GM20431 (cell line): Measurements from ENCODE around the gene CDK9.
"Not testable (repeated sequence)": the region's sequence is repeated elsewhere in the genome, so short reads cannot be mapped to it uniquely, and the experiment has no call there.

Source experiments
- in situ Hi-C: fragments of 300-500 bp; cut with MseI, MboI; formaldehyde crosslinking; loops from one replicate; pipeline ENCODE4 v1.15.0; 2020; ENCODE audit warnings: low sequenced_read_pairs; ENCODE audit not compliant: unreplicated experiment

Gene CDK9

DNA sequence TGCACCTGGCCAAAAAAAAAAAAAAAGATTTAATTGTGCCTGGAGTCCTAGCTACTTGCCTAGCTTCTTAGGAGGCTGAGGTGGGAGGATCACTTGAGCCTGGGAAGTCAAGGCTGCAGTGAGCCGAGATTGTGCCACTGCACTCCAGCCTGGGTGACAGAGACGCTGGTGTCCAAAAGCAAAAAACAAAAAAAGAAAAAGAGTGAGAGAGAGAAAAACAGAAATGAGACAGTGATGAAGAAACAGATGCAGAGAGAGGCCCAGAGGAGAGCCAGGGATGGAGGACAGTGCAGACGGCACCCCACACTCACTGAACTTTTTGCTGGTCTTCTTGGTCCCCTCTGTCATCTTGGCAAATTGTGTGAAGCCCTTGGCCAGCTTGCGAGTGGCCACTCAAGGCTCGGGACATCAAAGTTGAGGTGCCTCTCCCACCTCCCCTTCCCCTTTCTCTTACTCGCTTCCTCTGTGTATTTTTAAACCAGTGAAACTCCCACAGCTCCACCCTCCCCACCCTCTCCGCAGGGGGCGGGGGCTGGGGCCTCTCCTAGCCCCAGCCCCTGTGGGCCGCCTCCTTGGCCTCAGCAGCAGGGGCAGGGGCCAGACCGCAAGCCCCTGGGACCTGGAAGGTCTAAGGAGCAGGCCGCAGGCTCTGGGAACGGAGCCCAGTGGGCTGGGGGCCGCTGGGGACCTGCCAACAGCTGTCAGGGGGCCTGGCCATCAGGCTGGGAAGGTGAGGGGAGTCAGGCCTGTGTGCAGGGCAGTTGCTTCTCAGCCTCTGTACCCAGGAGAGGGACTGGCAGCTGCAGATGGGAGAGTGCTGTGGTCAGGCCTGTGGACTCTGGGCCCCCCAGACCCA is 7.3 kb upstream of the CDK9 start, which contains the start of gene SH2D3C:
Gene SH2D3C (minus strand): TSS at position 387 of the 856 bp plus-strand sequence. CDS start 39 bp downstream, at position 348.
- in situ Hi-C loops, result no loop called here

DNA sequence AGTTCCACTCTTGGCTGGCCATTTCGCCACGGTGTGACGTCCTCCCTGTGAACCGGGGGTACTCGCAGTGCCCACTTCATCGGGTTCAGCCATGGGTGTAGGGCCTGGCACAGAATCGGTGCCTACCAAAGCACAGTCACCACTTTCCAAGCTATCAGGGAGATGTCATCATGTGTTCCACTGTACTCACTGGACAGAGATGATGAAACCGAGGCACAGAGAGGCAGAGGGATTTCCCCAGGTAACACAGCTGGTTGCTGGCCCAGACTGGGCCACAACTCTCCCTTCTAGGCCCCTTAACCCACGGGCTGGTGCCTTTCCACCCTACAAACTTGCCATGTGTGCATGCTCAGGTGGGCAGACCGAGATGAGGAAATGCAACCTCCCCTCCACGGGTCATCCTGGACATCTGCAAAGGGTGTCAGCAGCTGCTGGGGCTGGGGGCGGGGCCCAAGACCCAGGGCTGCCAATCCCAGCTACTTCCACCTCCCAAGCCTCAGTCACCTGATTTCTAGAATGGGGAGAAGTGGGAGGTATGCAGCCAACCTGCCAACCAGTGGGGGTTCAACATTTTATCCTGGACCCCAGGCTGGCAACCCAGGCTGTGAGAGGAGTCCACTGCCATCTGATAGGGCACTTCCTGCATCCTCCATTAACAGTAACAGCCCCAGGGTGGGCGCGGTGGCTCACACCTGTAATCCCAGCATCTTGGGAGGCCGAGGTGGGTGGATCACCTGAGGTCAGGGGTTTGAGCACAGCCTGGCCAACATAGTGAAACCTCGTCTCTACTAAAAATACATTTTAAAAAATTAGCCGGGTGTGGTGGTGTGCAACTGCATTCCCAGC is 6.5 kb upstream of the CDK9 start:
- in situ Hi-C loops, result no loop called here

DNA sequence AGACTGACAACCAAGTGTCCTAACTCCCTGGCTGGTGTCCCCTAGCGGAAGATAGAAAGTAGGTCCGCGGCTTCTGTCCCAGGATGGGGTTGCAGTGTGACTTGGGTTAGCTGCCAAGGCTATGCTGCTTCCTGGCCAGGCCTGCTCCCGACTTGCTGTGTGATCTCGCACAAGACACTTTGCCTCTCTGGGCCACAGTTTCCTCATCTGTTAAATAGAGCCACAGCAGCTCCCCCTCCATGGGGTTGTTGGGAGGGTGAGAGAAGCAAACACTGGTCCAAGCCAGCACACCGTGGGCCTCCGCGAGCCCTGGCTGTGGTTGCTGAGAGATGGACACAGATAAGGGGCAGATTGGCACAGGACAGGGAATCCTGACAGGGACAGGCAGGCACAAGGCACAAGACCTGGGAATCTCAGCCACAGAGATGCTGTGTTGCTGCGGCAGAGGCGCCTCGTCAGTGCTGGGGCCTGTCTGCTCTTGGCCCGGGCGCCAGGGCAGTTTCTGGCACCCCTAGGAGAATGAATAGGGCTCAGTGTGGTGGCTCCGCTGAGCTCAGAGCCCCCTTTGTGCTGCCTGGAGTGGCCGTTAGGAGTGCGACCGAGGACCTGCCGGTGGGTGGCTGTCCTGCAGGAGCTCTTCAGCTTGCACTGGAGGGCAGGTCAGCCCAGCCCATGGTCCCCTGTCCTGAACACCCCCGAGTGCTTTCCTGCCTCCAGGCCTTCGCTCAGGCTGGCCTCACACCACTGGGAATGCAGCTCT is 5.5 kb upstream of the CDK9 start:
- in situ Hi-C loops, result no loop called here

DNA sequence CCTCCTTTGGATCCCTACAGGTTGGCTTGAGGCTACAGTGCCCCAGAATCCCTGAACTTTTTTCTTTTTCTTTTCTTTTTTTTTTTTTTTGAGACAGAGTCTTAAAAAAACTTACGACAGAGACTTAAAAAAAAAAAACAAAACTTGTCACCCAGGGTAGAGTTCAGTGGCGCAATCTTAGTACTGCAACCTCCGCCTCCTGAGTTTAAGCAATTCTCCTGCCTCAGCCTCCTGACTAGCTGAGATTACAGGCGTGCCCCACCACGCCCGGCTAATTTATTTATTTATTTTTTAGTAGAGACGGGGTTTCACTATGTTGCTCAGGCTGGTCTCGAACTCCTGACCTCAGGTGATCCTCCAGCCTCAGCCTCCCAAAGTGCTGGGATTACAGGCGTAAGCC is 4.9 kb upstream of the CDK9 start:
- in situ Hi-C loops, result not testable (repeated sequence)

DNA sequence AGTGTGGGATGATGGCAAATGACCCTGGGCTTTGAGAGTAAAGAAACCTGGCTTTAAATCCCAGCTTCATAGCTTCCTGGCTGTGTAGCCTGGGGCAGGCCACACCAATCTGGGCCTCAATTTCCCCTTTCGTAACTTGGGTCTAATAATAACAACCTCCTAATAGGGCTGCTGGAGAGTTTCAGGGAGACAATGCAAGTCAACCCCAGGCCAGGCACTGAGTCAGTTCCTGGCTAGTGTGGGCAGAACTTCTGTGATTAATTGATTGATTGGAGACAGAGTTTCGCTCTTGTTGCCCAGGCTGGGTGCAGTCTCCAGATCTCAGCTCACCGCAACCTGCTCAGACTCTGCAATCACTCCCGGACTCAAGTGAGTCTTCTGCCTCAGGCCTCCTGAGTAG is 4.0 kb upstream of the CDK9 start:
- in situ Hi-C loops, result no loop called here

DNA sequence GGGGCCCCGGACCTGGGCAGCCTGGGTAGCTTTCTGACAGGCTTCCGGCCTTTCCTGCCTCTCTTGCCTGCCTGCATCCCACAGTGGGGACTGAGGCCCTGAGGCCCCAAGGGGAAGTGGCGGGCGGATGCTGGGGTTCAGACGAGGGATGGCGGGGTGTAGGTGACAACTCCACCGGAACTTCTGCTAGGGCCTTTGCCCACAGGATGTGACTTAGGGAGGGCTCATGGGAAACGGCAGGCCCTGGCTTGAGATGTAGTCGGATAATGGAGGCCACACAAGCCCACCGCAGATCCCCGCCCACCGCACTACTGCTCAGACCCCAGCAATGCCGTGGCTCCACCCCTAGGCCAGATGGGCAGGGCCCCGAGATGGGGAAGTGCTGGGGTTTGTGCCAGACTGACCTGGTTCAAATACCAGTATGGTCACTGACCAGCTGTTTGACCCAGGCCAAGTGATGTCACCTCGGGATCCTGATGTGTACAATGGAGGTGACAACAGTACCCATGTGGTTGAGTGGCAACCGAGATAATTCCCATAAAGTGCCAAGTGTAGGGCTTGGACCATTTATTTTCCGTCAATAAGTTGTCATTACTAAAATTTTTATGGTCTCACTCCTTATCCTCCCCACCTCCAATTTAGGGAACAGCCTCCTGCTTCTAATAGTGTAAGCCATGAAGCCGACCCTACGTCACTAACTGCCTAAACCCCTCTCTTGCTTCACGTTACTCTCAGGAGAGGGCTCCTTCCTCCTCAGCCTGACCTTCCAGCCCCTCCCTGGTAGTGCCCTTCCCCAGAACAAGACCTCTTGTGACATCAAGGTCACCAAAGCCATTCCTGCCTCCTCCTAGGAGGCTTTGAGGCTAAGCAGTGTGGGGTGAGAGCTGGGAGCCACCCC is 2.5 kb upstream of the CDK9 start:
- in situ Hi-C loops, result no loop called here

DNA sequence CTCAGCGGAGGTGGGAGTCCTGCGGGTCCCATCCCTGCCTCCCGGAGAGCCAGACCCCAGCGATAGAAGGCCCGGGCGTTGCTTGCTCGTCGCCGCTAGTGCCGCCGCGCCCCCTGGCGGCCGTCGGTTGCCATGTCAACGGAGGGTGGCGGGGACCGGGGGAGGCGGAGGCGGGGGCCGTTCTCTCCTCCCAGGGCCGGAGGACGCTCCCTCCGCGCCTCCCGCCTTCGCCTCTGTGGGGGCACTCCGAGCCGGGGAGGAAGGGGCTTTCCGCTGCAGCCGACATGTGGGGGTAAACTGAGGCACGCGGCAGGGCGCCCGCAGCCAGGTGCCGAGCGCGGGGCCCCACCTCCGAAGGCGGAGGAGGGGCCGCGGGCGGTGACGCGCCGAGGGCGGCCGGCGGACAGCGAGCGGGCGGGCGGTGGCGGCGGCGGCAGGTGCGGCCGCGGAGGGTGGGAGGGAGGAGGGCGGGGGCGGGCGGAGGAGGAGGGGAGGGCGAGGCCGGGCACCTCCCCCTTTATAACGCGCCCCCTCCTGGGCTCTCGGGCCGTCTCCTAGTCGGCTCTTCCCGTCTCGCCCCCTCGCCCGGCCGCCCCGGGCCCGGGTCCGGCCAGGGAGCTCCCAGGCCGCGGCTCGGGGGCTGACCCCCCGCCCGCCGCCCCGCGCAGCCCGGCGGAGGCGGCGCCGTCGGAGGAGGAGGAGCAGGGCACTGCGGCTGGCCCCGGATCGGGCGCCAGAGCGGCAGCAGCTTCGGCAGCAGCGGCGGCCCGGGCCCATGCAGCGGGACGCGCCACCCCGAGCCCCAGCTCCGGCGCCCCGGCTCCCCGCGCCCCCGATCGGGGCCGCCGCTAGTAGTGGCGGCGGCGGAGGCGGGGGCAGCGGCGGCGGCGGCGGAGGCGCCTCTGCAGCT is 556 bp upstream of the CDK9 start:
- in situ Hi-C loops, result no loop called here

DNA sequence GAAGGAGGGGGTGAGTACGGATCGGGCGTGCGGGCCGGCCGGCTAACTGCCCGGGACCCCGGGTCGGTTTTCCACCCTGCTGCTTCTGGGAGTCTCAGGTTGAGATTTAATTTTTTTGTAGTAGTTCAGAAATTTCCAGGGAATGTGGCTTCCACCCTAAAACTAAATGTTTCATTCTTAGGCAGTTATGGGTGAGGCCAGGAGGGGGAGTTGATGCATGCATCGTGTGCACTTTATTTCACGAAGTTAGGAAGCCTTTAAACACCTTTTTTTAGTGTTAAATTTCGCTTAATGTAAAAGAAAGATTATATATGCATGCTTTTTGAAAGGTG is 905 bp downstream of the CDK9 start:
- in situ Hi-C loops, result no loop called here

DNA sequence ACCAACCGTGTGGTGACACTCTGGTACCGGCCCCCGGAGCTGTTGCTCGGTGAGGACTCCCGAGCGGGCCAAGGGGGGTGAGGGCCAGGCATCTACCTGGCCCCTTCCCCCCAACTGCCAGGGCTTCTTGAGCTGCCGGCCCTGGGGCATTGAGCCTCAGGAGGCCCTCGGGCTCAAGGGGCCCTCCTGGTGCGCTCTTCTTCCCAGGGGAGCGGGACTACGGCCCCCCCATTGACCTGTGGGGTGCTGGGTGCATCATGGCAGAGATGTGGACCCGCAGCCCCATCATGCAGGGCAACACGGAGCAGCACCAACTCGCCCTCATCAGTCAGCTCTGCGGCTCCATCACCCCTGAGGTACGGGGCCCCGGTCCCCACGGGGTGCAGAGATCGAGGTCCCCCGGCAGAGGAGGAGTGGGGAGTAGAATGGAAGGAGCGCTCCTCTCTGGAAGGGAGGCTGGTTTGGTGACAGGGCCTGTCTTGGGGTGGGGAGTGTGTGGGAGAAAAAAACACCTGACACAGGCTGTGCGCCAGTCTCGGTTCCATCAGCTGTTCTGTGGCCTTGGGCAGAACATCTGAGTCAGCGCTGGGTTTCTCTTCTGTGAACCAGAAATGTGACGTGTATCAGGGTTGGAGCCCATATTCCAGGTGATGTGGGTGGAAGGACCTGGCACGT is 2.6 kb downstream of the CDK9 start:
- in situ Hi-C loops, result no loop called here

DNA sequence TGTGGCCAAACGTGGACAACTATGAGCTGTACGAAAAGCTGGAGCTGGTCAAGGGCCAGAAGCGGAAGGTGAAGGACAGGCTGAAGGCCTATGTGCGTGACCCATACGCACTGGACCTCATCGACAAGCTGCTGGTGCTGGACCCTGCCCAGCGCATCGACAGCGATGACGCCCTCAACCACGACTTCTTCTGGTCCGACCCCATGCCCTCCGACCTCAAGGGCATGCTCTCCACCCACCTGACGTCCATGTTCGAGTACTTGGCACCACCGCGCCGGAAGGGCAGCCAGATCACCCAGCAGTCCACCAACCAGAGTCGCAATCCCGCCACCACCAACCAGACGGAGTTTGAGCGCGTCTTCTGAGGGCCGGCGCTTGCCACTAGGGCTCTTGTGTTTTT is 3.3 kb downstream of the CDK9 start:
- in situ Hi-C loops, result no loop called here

DNA sequence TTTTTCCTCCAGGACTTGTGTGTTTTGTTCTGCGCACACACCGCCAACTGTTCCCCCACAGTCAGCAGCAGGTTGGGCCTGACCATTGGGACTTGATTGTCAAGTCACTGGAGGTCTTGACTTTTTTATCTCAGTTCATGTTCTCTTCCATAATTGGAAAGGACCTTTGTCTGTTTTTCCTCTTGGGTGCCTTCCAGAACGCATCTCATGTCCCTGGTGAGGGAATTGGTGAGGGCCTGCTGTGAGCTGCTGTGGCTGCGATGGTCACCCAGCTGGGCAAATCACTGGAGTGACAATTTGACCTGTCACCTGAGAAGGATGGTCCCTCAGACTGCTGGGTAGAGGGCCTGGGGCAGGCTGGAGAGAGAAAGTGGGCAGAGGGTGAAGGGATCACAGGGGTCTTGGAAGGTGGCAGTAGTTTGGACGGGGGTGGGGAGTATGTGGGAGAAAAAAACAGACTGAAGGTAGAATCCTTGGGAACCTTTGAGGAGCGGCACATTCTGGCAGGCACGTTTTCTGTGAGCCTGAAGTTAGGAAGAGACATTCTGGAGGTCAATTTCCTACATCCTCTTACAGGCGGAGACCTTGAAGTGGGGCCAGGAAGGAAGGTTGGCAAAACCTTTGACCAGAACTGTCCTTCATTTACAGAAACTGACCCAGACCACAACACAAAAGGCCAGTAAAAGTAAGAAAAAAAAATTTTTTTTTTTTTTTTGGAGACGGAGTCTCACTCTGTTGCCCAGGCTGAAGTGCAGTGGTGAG is 4.4 kb downstream of the CDK9 start:
- in situ Hi-C loops, result no loop called here

DNA sequence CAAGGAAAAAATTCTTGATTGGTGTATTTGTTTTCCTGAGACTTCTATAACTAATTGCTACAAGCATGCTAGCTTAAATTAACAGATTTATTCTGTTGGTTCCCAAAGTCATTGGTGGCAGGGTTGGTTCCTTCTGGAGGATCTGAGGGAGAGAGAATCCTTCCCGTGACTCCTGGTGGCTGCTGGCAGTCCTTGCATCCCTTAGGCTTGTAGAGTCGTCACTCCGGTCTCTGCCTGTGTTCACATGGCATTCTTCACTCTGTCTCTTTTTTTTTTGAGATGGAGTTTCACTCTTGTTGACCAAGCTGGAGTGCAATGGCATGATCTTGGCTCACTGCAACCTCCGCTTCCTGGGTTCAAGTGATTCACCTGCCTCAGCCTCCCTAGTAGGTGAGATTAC is 5.3 kb downstream of the CDK9 start:
- in situ Hi-C loops, result no loop called here

DNA sequence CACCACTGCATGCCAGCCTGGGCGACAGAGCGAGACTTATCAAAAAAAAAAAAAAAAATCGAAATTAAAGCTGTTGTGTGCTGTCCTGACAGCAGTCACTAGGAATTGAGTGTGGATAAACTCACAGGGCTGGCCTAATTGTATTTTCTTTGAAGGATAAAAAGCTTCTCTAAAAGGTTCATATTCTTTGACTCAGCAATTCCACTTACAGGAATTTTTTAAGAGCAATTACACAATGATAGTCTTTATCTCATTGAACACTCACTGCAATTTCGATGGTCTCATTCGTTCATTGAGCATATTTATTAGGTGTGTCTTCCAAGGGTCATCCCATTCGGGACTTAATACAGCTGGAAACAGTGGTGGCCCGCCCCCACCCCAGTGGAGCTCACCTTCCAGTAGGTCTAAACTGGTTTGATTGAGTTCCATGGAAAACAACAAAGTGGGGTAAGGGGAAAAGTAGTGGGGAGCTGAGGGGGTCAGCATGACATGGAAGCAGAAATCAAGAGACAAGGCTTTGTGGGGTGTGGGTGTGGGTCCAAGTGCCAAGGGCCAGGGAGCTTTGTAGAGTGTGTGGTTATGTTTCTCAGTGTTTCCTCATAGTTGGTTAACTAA is 6.7 kb downstream of the CDK9 start:
- in situ Hi-C loops, result no loop called here

DNA sequence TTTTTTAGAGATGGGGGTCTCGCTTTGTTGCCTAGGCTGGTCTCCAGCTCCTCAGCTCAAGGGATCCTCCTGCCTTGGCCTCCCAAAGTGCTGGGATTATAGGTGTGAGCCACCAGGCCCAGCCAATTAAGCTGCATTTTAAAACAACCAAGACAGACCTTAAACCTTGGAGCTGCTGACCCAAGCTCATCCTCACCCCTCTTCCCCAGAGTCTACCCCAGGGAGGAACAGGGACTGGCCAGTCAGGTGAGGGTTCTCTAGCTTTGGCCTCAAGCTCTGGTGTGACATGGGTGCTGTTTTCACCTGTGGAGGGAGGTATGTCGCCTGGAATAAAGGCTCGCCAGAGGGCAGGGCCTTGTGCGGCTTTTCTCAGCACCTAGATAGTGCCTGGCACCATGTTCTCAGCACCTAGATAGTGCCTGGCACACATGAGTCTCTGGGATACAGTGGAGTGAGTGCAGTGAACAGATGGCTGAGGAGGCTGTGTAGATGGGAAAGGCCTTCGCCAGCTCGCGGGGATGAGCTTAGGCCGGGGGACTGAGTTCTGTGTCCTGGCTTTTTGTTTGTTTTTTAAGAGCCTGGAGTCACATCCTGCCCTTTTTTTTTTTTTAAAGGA is 7.4 kb downstream of the CDK9 start:
- in situ Hi-C loops, result no loop called here

DNA sequence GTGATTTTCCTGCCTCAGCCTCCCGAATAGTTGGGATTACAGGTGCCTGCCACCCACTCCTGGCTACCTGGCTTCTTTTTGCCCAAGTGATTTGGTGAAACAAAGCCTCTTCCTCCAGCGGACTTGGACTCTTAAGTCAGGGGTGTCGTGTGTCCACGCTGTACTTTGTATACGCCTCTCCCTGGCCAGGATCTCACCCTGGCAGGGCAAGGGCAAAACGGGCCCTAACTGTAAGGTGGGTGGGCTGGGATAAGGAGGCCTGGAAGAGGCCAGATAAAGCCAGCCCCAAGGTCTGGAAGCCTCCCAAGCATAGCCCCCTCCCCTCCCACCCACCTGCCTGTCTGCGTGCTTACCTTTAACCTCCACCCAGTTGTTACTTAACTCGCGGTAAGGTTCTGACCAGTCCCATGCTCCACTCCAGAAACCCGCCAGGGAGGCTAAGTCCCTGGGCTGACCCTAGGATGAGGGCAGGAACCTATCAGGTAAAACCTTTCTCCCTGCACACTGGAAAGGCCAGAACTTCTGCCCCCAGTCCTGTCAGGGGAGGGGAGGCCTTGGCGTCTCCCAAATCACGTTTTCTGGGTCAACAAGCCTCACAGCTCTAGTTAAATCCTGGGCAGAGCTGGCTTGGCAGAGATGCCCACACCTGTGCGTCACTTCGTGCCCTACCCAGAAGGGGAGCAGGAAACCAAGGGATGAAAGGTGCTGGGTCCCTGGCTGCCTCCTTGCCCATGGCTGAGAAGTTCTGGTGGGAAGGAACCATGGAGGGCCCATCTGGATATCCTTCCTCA is 8.4 kb downstream of the CDK9 start:
- in situ Hi-C loops, result no loop called here
